B cell (primary cell): ENCODE data around the gene ERMARD. TPM values are rescaled to one million over a fixed set of nuclear protein-coding genes. Genes with fewer than 3 reads are reported as not detected.

Experiments
- ATAC-seq: fragments of 200-7000 bp; cut with Tn5 transposase; one replicate; pipeline ENCODE4 v1.10.0; 2021; ENCODE audit warnings: low read depth, mild to moderate bottlenecking, moderate number of reproducible peaks, moderate library complexity
- CTCF ChIA-PET: fragments of 350-600 bp; sonication (Branson Sonifier 250); formaldehyde crosslinking; loops from one replicate; lab custom pipeline; 2021; ENCODE audit warnings: antibody characterized with exemption, inconsistent platforms; lab: Charles Lee
- POLR2A ChIA-PET: fragments of 350-600 bp; sonication (Branson Sonifier 250); formaldehyde crosslinking; loops from one replicate; lab custom pipeline; 2021; ENCODE audit warnings: antibody characterized with exemption; lab: Charles Lee
- DNase-seq: peaks from one replicate; pipeline ENCODE4 v3.0.0; 2013
- H2AFZ ChIP-seq: 2 replicates; pipeline ENCODE4 v1.6.1; 2012; ENCODE audit warnings: mild to moderate bottlenecking, low read depth, low read length; ENCODE audit not compliant: insufficient read depth, poor library complexity, severe bottlenecking
- H3K27ac ChIP-seq, 2 donors: 1 replicate in 1 of 2; 2 replicates in 1 of 2; pipeline ENCODE4 v1.5.1; 2012 to 2013; ENCODE audit warnings: low read length in 2 of 2, mild to moderate bottlenecking in 2 of 2, moderate library complexity in 1 of 2
- H3K27me3 ChIP-seq, 4 experiments: fragments of 200-600 bp in 1 of 4; sonication (generic) in 1 of 4; replicated peaks in 1 of 4; 1 replicate in 2 of 4; 2 replicates in 2 of 4; pipeline versions ENCODE4 v1.6.1 to v1.7.0; 2013 to 2016; ENCODE audit warnings: low read length in 3 of 4, mild to moderate bottlenecking in 2 of 4, mixed read lengths in 1 of 4, moderate library complexity in 1 of 4; ENCODE audit not compliant: insufficient read depth in 4 of 4, control insufficient read depth in 3 of 4; ENCODE audit errors: control extremely low read depth in 1 of 4
- H3K36me3 ChIP-seq, 2 experiments: replicated peaks in 1 of 2; 1 replicate in 1 of 2; 2 replicates in 1 of 2; pipeline versions ENCODE4 v1.6.1 to v1.7.1; 2013; ENCODE audit warnings: low read length in 1 of 2; ENCODE audit not compliant: insufficient read depth in 2 of 2, control insufficient read depth in 1 of 2; ENCODE audit errors: control extremely low read depth in 1 of 2, extremely low read depth in 1 of 2
- H3K4me1 ChIP-seq, 2 donors: fragments of 200-600 bp in 1 of 2; sonication (generic) in 1 of 2; 1 replicate in 1 of 2; 2 replicates in 1 of 2; pipeline versions ENCODE4 v1.5.1 to v1.6.1; 2013 to 2017; ENCODE audit warnings: low read length in 2 of 2; ENCODE audit not compliant: control insufficient read depth in 2 of 2, insufficient read depth in 2 of 2
- H3K4me2 ChIP-seq: replicated peaks from 2 replicates; pipeline ENCODE3; 2012; ENCODE audit warnings: mild to moderate bottlenecking, low read depth, low read length; ENCODE audit not compliant: poor library complexity, severe bottlenecking
- H3K4me3 ChIP-seq, 5 experiments: fragments of 200-600 bp in 1 of 5; sonication (generic) in 1 of 5; 1 replicate in 3 of 5; 2 replicates in 2 of 5; pipeline versions ENCODE4 v1.5.1 to v1.7.0; 2011 to 2016; ENCODE audit warnings: low read length in 4 of 5, mild to moderate bottlenecking in 4 of 5, low read depth in 2 of 5, control low read depth in 1 of 5, moderate library complexity in 1 of 5; ENCODE audit not compliant: insufficient read depth in 1 of 5; ENCODE audit errors: control extremely low read depth in 1 of 5, extremely low read depth in 1 of 5
- H3K79me2 ChIP-seq: fragments of 200-600 bp; sonication (generic); one replicate; pipeline ENCODE4 v1.6.0; 2016; ENCODE audit warnings: low read length; ENCODE audit not compliant: control insufficient read depth, insufficient read depth
- H3K9ac ChIP-seq: fragments of 200-600 bp; sonication (generic); 2 replicates; pipeline ENCODE4 v1.6.1; 2017; ENCODE audit warnings: mild to moderate bottlenecking, low read length, moderate library complexity
- H3K9me3 ChIP-seq, 3 donors: one replicate each; pipeline versions ENCODE4 v1.6.1 to v1.7.1; 2013; ENCODE audit warnings: low read length in 2 of 3; ENCODE audit not compliant: control insufficient read depth in 2 of 3, insufficient read depth in 1 of 3; ENCODE audit errors: control extremely low read depth in 1 of 3
- H4K20me1 ChIP-seq: 2 replicates; pipeline ENCODE4 v1.6.0; 2012; ENCODE audit warnings: mild to moderate bottlenecking, low read length; ENCODE audit not compliant: insufficient read depth, control insufficient read depth, poor library complexity, severe bottlenecking
- H3K27ac Mint-ChIP-seq: one replicate; pipeline ENCODE4 v1.8.0; 2021; ENCODE audit warnings: mixed read lengths
- H3K27me3 Mint-ChIP-seq: one replicate; pipeline ENCODE4 v1.8.0; 2021; ENCODE audit warnings: mixed read lengths
- H3K4me1 Mint-ChIP-seq: one replicate; pipeline ENCODE4 v1.8.0; 2021; ENCODE audit warnings: mixed read lengths
- H3K4me3 Mint-ChIP-seq: one replicate; pipeline ENCODE4 v1.8.0; 2021; ENCODE audit warnings: mixed read lengths
- H3K9me3 Mint-ChIP-seq: one replicate; pipeline ENCODE4 v1.8.0; 2022; ENCODE audit warnings: mixed read lengths; ENCODE audit not compliant: insufficient read depth
- CTCF ChIP-seq: fragments of 200-600 bp; IDR thresholded peaks from one replicate; pipeline ENCODE4 v1.8.0; 2022; ENCODE audit warnings: antibody characterized with exemption, mild to moderate bottlenecking
- EZH2 ChIP-seq: IDR thresholded peaks from 2 replicates; pipeline ENCODE4 v1.6.1; 2012; ENCODE audit warnings: borderline replicate concordance, low read depth, mild to moderate bottlenecking, moderate library complexity, low read length; ENCODE audit not compliant: insufficient read depth, poor library complexity, severe bottlenecking
- WGBS: methylation state at CpG from one replicate; pipeline ENCODE4 v1.1.5; 2013; ENCODE audit warnings: missing lambda C conversion rate; ENCODE audit not compliant: insufficient coverage; 5-methylcytosine and 5-hydroxymethylcytosine counted together
- intact Hi-C: fragments of 100-400 bp; cut with micrococcal nuclease; formaldehyde crosslinking; loops from one replicate; pipeline ENCODE4 v1.10.0; 2022
- polyA plus RNA-seq: library from polyadenylated mRNA; depleted of rRNA; stranded (reverse); fragments of >200 nt; gene quantifications from 2 replicates; pipeline ENCODE4 v1.2.3, GENCODE V29; 2012
- total RNA-seq, 2 donors: library from RNA; stranded (reverse); fragments of 120-200 nt in 1 of 2; gene quantifications; 1 replicate in 1 of 2; 2 replicates in 1 of 2; pipeline versions ENCODE4 v1.2.3 to v1.2.4, GENCODE V29; 2013 to 2022

ERMARD gene
- total and polyA plus RNA-seq, 2 donors (not counting 1 experiment from before 2014, with no cell fraction given): 42.8 to 65.1 TPM

DNA sequence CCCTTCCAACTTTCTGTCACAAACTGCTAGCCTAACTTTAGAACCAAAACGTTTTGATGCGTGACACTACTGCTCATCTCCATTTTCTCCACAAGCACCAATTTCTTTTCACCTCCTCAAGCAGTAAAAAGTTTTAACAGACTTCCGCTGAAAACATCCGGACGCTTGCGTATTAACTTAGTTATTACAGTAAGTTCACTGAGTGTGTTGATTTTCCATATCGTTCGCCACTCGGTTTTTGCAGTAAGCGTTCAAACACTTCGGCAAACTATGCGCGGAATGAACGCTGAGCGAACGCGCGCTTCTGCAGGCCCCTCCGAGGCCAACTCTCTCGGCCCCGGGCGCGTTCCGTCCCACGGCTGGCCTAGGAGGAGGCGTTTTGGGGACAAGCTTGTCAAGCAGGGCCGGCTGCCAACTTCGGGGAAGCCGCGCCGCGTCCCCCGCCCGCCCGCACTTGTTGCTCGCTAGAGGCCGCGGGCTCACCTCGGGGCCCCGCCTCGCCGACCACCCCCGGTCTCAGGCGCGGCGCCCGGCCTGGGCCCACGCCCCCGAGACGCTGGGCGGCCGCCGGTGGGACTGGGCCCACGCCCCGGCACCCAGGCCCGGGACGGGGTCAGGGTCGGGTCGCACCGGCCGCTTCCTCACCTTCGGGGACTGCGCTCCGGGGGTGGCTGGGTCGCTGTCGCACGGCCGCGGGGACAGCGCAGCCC is 28.1 kb upstream of the ERMARD start:
- H3K79me2 ChIP-seq: peaks cover 34% of the 10 kb centered on the region
- peaks cover 33% of the 10 kb centered on the region for H3K4me1 Mint-ChIP-seq
- peak overlapping the region; percentile 90 for H3K4me3 Mint-ChIP-seq
- peak overlapping the region; percentile 89 for H3K27ac Mint-ChIP-seq
- no peaks in the 10 kb centered on the region for H3K9me3 ChIP-seq
- TF ChIP-seq CTCF: no peak
- TF ChIP-seq EZH2: no peak
- H3K27me3 ChIP-seq: no peaks in the 10 kb centered on the region
- ATAC-seq (peak; percentile 39), DNase-seq (peak; percentile 85)
- H3K4me2 ChIP-seq: peak overlapping the region; percentile 80
- H4K20me1 ChIP-seq: no peaks in the 10 kb centered on the region
- intact Hi-C loops: loop anchor here (1.0 to 10.0 kb wide), 3 partner anchors 21 to 571 kb away; partner anchors contain the start of genes C6orf120, DLL1, DYNLT2 and ERMARD
- 1% methylated on average over 70 of the region's 70 CpGs for WGBS
- no peaks in the 10 kb centered on the region for H3K27me3 Mint-ChIP-seq
- ChIA-PET CTCF (interaction anchor here (1.3 kb wide), 1 partner anchor 21 kb away, joined by 3 read pairs; the partner anchor contains the start of genes C6orf120 and WDR27), POLR2A (interaction anchor here (0.6 to 3.1 kb wide), 3 partner anchors 22 to 829 kb away, joined by 3 to 28 read pairs (median 5); partner anchors contain the start of genes C6orf120, DLL1 and WDR27)
- no peaks in the 10 kb centered on the region for H3K9me3 Mint-ChIP-seq
- peak overlapping the region; percentile 77 to 88 for H3K27ac ChIP-seq
- H3K4me1 ChIP-seq: peaks cover 17 to 18% of the 10 kb centered on the region in 2 donors
- peaks cover 0 to 1% of the 10 kb centered on the region in 2 experiments for H3K36me3 ChIP-seq
- peak overlapping the region; percentile 72 for H3K9ac ChIP-seq
- H2AFZ ChIP-seq: peak overlapping the region; percentile 84
- peak overlapping the region; percentile 58 to 95 (median 77) for H3K4me3 ChIP-seq
